Activated T-helper 17 cell treated with anti-CD3 and anti-CD28 coated beads, Interleukin-2, amount 50 U/mL, for 72 hours (primary cell): ENCODE results near the gene SPSB1. TPM values are rescaled to one million over a fixed set of nuclear protein-coding genes. Genes with fewer than 3 reads are reported as not detected.
A peak's percentile ranks its signal among the peaks of the same experiment; 100 is the strongest.

ENCODE experiments used
- ATAC-seq: fragments of 150-1000 bp; cut with Tn5 transposase; replicated peaks from 2 replicates; pipeline ENCODE4 v1.10.0; 2021; ENCODE audit warnings: mild to moderate bottlenecking, moderate library complexity
- H3K27ac Mint-ChIP-seq: one replicate; pipeline ENCODE4 v1.8.0; 2022; ENCODE audit warnings: mixed read lengths
- H3K27me3 Mint-ChIP-seq: one replicate; pipeline ENCODE4 v1.8.0; 2022; ENCODE audit warnings: mixed read lengths
- H3K36me3 Mint-ChIP-seq: one replicate; pipeline ENCODE4 v1.8.0; 2022; ENCODE audit warnings: low read depth, mild to moderate bottlenecking, mixed read lengths
- H3K4me1 Mint-ChIP-seq: one replicate; pipeline ENCODE4 v1.8.0; 2022; ENCODE audit warnings: mixed read lengths
- H3K4me3 Mint-ChIP-seq: one replicate; pipeline ENCODE4 v1.8.0; 2022; ENCODE audit warnings: mild to moderate bottlenecking, mixed read lengths
- H3K9me3 Mint-ChIP-seq: one replicate; pipeline ENCODE4 v1.8.0; 2022; ENCODE audit warnings: mixed read lengths
- total RNA-seq, 2 donors: library from RNA; stranded (reverse); gene quantifications; one replicate each; pipeline ENCODE4 v1.2.3, GENCODE V29; 2022

Gene SPSB1
- total RNA-seq, 2 donors from 2014 or later = 8.1 to 14.4 TPM

DNA sequence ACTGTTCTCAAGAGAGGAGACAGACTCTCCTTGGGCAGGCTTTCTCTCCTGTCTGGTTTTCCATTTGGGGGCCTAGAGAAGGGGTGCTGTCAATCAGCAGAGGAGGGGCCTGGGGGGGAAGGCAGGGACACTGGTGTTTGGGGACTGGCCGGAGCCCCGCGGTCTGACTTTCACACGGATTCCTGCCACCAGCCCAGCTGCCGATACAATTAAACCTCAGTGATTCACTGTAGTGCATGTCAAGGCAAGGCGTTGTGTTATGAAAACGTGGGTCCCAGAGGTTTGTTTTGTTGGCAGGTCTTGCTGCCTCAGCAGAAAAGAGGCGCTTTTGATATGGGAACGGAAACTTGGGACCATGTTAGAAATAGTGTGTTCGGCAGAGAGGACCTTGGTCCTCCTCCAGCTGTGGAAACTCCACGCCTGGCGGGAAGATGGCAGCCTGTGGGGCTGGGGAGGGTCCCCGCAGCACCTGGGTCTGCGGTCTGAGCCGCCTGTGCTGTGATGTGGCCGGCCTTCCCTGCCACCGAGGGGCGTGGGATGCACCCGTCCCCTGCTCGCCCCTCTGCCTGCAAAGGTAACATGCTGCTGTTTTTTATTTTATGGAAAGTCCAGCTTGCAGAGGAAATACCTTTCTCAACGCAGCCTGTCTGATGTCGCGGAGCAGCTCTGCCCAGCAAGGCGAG, 47.6 kb downstream of the SPSB1 start:
- Mint-ChIP-seq H3K36me3 (no peaks in the 10 kb centered on the region), H3K27ac (no peak overlapping the region), H3K27me3 (no peaks in the 10 kb centered on the region), H3K4me3 (no peak overlapping the region), H3K9me3 (no peaks in the 10 kb centered on the region), H3K4me1 (no peaks in the 10 kb centered on the region)
- ATAC-seq = no peak

DNA sequence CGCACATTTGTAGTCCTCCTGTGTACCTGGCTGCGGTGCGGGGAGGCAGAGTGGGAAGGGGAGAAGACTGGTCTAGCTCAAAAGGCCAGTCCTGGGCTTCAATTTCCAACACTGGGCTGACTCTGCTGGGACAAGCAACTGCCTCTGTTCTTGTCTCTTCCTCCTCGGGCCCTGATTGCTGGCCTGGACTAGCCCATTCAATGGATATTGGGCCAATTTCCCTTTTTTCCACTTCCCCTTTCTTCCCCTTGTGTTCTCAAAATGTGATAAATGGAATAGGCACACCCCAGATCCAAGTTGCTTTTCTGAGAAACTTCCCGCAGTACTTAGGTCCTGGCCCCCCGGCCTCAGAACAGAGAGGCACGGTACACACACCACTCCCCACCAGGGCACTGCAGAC, 48.2 kb downstream of the SPSB1 start:
- Mint-ChIP-seq H3K36me3 (no peaks in the 10 kb centered on the region), H3K27ac (no peak overlapping the region), H3K4me1 (peaks cover 5% of the 10 kb centered on the region), H3K9me3 (no peaks in the 10 kb centered on the region), H3K4me3 (no peak overlapping the region), H3K27me3 (no peaks in the 10 kb centered on the region)
- no peak for ATAC-seq

DNA sequence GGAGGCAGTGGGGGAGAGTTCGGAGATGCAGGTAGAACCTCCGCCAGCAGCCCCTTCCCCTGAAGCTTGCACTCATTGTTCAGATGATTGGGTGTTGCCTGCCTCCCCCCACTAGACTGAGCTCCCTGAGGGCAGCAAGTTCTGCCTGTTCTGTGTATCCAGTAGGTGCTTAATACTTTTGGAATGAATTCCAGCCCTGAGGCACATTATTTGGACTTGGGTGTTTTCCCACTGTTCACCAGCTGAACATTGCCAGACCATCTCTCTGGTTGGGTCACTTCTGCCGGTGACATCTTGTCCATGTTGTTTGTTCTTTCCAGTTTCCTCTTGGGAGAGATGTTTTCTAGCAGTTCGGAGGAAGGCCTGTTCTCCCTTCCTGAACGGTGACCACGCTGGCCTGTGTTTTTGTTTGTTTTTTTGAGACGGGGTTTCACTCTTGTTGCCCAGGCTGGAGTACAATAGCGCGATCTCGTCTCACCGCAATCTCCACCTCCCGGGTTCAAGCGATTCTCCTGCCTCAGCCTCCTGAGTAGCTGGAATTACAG, 48.7 kb downstream of the SPSB1 start:
- no peaks in the 10 kb centered on the region for H3K9me3 Mint-ChIP-seq
- no peak overlapping the region for H3K4me3 Mint-ChIP-seq
- no peak overlapping the region for H3K27ac Mint-ChIP-seq
- peaks cover 6% of the 10 kb centered on the region for H3K4me1 Mint-ChIP-seq
- no peaks in the 10 kb centered on the region for H3K27me3 Mint-ChIP-seq
- no peak for ATAC-seq
- no peaks in the 10 kb centered on the region for H3K36me3 Mint-ChIP-seq

DNA sequence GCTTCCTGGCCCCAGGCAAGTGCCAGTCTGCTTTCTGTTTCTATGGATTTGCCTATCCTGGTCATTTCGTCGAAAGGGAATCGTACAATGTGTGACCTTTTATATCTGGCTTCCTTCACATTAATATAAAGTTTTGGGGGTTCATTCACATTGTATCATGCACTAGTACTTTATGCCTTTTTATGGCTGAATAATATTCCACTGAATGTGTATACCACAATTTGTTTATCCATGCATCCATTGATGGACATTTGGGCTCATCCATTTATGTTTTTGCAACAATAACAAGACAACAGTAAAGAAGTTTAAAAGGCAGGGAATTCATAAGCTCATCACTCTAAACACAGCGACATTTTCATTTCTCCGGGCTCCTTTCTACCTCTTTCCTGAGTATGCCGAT, 50.6 kb downstream of the SPSB1 start:
- no peak for ATAC-seq
- Mint-ChIP-seq H3K36me3 (no peaks in the 10 kb centered on the region), H3K27me3 (no peaks in the 10 kb centered on the region), H3K27ac (no peak overlapping the region), H3K4me3 (no peak overlapping the region), H3K4me1 (peaks cover 6% of the 10 kb centered on the region), H3K9me3 (no peaks in the 10 kb centered on the region)

DNA sequence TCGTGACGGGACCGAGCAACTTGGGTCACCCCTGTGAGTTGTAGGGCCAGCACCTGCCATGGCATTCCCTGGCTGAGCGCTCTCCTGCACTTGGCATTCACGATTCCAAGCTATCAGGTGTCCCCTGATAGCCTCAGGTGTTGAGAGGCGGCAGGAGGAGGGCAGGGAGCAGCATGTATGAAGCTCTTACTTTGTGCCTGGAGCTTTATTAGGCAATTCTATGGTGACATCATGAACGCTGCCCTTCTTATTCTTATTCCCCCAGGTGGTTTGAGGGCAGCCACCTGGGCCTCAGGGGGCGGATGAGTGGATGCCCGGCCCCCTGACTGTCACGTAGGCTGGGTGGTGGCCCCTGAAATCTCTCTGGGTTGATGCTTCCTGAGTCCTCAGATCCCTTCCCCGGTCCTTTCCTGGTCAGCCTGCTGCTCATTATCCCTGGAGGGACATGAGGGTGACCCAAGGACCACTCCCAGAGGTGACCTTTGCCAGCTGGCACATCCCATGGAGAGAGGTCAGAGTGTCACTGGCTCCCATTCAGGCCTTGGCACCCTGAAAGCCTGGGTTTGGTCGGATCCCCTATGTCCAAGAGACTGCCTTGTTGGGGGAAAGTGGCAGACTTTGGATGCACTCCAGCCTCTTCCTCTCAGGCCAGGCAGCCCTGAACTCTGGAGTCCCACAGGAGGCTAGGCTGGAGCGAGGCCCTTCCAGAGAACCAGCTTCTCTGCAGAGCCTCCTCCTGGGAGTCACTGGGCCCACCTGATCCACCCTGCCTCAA, 51.9 kb downstream of the SPSB1 start:
- Mint-ChIP-seq H3K4me3 (no peak overlapping the region), H3K4me1 (peaks cover 6% of the 10 kb centered on the region), H3K36me3 (no peaks in the 10 kb centered on the region), H3K9me3 (no peaks in the 10 kb centered on the region), H3K27ac (no peak overlapping the region), H3K27me3 (no peaks in the 10 kb centered on the region)
- no peak for ATAC-seq

DNA sequence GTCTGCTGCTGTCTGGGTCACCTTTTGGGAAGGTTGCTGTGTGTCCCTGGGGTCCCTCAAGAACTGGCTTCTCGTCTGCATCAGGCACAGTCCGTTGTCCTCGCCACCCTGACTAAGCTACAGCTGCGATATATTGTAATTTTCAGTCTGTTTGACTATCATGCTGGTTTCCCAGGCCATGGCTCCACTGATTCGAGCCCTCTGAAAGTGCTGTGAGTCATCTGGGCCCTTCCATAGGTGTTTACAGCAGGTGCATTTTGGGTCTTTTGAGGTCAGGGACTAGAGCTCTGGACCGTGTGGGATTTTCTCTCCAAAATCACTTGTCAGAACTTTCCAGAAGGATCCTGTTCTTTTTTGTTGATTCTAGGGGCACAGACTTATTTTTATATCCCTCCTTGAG, 52.8 kb downstream of the SPSB1 start:
- Mint-ChIP-seq H3K27me3 (no peaks in the 10 kb centered on the region), H3K4me1 (peaks cover 10% of the 10 kb centered on the region), H3K27ac (no peak overlapping the region), H3K4me3 (no peak overlapping the region), H3K9me3 (no peaks in the 10 kb centered on the region), H3K36me3 (no peaks in the 10 kb centered on the region)
- ATAC-seq = no peak

DNA sequence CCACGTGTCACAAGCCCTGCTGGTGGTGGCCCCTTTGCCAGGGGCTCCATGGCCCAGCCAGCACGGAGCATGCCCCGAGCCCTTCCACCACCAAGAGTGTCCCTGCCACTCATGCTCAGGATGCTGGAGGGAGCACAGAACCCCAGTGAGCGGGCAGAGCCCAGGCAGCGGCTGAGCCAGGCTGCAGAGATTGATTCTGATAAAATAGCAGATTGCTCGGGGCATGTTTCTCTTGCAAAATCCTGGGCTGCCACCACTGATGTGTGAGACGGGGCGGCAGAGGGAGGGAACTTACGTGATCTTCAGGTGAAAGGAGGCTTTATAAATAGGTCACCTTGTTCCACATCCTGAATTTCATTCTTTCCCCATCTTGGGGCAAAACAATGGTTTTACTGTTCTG, 53.2 kb downstream of the SPSB1 start:
- no peaks in the 10 kb centered on the region for H3K9me3 Mint-ChIP-seq
- ATAC-seq = no peak
- H3K4me3 Mint-ChIP-seq = no peak overlapping the region
- H3K27me3 Mint-ChIP-seq = no peaks in the 10 kb centered on the region
- no peaks in the 10 kb centered on the region for H3K36me3 Mint-ChIP-seq
- no peak overlapping the region for H3K27ac Mint-ChIP-seq
- H3K4me1 Mint-ChIP-seq = peaks cover 10% of the 10 kb centered on the region

DNA sequence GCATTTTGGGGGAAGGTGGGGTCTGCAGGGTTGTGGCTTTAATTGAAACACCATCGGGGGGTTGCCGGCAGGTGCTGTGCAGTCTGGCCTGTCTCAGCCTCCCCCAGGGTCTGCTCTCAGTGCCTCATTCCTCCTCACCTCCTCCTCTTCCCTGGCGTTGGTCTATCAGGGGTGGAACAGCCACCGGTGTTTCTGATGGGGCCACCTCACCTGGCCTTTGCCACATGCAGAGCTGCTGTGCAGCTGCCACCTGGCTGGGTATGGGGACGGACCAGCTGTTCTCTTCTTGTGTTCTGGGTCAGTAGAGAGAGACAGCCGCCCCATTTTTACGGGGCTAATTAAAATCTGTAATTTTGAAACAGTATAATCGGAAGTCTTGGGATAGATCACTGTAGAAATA, 53.9 kb downstream of the SPSB1 start:
- no peak overlapping the region for H3K4me3 Mint-ChIP-seq
- H3K4me1 Mint-ChIP-seq = peaks cover 10% of the 10 kb centered on the region
- H3K36me3 Mint-ChIP-seq = no peaks in the 10 kb centered on the region
- no peak overlapping the region for H3K27ac Mint-ChIP-seq
- ATAC-seq = no peak
- no peaks in the 10 kb centered on the region for H3K27me3 Mint-ChIP-seq
- H3K9me3 Mint-ChIP-seq = no peaks in the 10 kb centered on the region

DNA sequence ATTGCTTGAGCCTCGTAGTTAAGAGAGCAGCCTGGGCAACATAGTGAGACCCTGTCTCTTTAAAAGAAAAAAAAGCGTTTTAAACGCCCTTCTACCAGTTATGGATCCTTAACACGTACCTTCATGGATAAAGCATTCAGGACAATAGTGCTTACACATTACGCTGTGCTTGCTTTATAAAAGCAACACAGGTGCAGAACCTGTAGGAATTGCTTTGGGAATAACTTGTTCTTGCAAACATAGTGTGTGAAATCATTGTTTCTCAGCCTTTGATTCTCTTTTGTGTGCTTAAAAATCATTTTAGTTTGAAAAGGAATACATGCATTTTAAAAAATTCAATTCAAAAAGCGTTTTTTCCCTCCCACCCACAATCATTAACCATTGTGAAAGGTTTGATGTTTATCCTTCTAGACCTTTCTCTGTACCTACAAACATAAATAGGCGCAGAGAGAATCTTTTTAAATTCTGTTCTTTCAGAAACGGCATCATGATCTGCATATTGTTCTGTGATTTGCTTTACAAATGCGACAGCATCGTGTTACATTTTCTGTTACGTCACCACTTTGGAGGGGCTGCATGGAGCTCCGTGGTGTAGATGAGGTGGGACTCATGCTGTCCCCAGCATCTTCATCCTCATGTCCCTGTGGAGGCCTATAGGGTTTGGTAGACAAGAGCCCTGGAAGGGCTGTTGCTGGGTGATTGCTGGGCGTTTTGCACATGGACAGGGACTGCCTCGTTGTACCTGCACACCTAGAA, 54.6 kb downstream of the SPSB1 start:
- no peaks in the 10 kb centered on the region for H3K36me3 Mint-ChIP-seq
- H3K4me1 Mint-ChIP-seq = peaks cover 10% of the 10 kb centered on the region
- no peak overlapping the region for H3K27ac Mint-ChIP-seq
- ATAC-seq = no peak
- H3K9me3 Mint-ChIP-seq = no peaks in the 10 kb centered on the region
- H3K4me3 Mint-ChIP-seq = no peak overlapping the region
- H3K27me3 Mint-ChIP-seq = no peaks in the 10 kb centered on the region

DNA sequence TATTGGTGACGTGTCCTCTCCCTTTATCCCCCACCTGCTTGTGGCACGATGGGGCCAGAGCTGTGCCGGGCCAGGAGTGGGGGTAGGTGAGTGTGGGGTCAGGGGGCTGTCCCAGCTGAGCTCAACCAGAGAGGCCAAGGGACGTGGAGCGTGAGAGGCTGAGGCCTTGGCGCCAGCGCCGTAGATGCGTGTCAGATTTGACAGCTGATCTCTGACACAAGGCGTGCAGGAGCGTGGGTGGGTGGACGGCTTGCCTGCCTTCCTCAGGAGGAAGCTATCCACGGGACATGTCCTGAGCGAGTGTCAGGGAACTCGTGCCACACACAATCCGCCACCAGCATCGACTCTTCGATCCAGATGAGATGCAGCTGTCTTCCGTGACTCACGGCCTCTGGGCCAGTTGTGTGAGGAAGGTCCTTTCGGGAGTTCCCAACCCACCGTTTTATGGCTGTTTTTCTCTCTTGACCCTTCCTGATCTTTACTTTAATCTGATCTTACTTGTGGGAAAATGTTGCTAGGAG, 56.7 kb downstream of the SPSB1 start:
- no peaks in the 10 kb centered on the region for H3K9me3 Mint-ChIP-seq
- H3K4me1 Mint-ChIP-seq = peaks cover 10% of the 10 kb centered on the region
- no peaks in the 10 kb centered on the region for H3K36me3 Mint-ChIP-seq
- H3K27me3 Mint-ChIP-seq = no peaks in the 10 kb centered on the region
- no peak overlapping the region for H3K27ac Mint-ChIP-seq
- ATAC-seq = no peak
- no peak overlapping the region for H3K4me3 Mint-ChIP-seq

DNA sequence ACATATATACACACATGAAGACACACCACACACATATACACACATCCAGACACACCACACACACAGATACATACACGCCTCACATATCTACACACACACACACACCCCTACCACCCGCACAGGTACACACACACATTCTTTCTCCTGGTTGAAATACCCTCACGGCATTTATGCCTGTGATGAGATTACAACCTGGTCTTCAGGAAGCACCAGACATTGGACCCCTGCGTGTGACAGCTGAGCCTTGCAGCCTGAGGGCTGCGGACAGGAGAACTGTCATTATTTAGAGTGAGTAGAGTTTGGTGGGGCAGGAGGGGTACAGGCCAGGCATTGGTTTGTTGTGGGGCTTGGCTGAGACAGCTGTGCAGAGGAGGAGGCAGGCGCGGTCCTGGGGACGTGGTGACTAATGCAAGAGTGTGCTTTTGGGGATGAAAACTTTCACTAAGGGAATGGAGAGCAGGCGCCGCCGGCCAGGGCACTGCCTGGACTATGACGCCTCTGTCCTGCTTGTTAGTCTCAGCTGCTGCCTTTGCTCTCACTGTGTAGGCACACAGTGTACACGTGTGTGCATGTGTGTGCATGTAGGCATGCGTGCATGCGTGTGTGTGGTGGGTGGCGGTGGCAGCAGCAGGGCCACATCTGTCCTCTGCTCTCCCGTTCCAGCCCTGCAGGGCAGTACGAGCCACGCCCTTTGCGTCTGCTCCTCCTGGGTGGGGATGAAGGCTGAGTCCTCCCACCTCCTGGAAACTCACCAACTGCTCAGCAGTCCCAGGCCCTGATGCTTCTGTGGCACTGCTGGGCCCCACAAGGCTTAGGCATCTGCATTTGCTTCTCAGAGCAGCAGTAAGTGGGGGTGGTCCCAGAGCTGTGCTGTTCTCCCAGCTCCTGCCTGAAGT, 57.6 kb downstream of the SPSB1 start:
- Mint-ChIP-seq H3K4me3 (no peak overlapping the region), H3K36me3 (no peaks in the 10 kb centered on the region), H3K27me3 (no peaks in the 10 kb centered on the region), H3K27ac (no peak overlapping the region), H3K9me3 (no peaks in the 10 kb centered on the region), H3K4me1 (peaks cover 10% of the 10 kb centered on the region)
- ATAC-seq = no peak

DNA sequence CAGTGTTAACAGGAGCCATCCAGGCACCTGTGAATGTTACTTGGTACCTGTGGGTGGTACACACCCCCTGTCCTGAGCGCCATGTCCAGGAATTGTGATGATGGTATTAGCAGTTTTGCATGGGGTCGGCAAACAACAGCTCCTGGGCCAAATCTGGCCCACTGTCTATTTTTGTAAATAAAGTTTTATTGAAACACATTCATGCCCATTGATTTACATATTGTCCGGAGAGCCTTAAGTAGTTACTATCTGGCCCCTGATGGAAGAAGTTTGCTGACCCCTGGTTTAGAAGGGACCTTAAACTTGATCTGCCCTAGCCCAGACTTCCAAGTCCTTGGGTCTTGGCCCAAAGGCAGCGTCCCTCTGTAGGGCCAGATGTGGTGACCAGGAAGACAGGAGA, 58.3 kb downstream of the SPSB1 start:
- Mint-ChIP-seq H3K36me3 (no peaks in the 10 kb centered on the region), H3K4me3 (no peak overlapping the region), H3K27me3 (no peaks in the 10 kb centered on the region), H3K4me1 (peaks cover 4% of the 10 kb centered on the region), H3K27ac (peak overlapping the region; percentile 11), H3K9me3 (no peaks in the 10 kb centered on the region)
- no peak for ATAC-seq

DNA sequence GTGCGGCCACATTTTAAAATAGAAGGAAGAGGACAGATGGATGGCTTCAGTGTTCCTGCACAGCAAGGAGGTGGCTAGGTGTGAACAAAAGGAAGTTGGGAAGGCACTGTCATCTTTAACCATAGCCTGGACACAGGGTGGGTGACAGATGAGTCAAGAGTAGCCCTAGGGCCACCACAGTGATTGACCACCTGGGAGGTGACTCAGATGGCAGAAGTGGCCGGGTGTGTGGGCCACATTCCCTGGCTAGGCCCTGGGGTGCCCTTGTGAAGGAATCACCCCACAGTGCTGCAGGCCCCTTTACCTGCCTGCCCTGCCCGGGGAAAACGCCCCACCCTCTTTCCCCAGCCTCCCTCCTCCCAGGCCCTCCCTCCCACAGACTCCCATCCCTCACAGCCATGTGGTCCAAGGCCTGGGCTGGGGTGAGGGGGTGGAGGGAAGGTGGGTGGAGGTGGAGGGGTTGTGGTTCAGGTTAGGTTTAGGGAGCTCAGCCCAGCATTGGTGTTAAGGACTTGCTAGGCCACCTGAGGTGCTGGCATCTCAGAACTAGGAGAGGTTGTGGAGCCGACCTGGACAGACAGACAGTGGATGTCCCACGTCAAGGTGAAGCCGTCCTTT, 59.1 kb downstream of the SPSB1 start:
- ATAC-seq = no peak

More for the DNA sequence above, 59.1 kb downstream of the SPSB1 start:
- peaks cover 8% of the 10 kb centered on the region for H3K4me1 Mint-ChIP-seq
- H3K27me3 Mint-ChIP-seq = no peaks in the 10 kb centered on the region
- no peaks in the 10 kb centered on the region for H3K9me3 Mint-ChIP-seq
- no peaks in the 10 kb centered on the region for H3K36me3 Mint-ChIP-seq
- no peak overlapping the region for H3K4me3 Mint-ChIP-seq
- H3K27ac Mint-ChIP-seq = peak overlapping the region; percentile 11
